Lower leg skin (tissue), 3 donors: Measurements from ENCODE around the gene CYBA.

Source experiments
- POLR2A ChIP-seq, 2 donors: fragments of 450-650 bp; IDR thresholded peaks; one replicate each; pipeline ENCODE4 v1.6.1; 2016 to 2017; ENCODE audit warnings: antibody characterized with exemption in 2 of 2, mild to moderate bottlenecking in 1 of 2, moderate library complexity in 1 of 2
- TF ChIP-seq, protein P1 (sequence below), 3 donors: fragments of 450-650 bp; IDR thresholded peaks; one replicate each; pipeline ENCODE4 v1.5.1; 2016; ENCODE audit warnings: antibody characterized with exemption in 3 of 3, mild to moderate bottlenecking in 3 of 3, moderate library complexity in 2 of 3

DNA sequence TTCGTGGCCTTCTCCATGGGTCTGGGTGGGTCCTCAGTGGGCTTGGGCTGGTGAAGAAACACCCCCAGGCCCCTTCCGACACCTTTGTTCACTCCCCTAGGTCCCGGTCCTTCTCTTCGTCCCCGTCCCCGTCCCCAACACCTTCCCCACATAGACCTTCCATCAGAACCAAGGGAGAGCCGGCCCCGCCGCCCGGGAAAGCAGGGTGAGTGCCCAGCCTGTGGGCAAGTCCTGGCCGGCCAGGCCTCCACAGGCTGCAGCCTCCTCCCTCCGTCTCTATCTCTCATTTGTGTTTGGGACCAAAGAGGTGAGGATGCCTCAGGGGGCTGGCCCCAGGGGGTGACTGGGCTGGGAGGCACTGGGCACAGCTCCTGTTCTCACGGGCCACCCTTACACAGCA, 27.0 kb downstream of the CYBA start:
- no peak for TF ChIP-seq POLR2A (IDR thresholded peaks at IDR 0.05)
- TF ChIP-seq, protein P1, sequence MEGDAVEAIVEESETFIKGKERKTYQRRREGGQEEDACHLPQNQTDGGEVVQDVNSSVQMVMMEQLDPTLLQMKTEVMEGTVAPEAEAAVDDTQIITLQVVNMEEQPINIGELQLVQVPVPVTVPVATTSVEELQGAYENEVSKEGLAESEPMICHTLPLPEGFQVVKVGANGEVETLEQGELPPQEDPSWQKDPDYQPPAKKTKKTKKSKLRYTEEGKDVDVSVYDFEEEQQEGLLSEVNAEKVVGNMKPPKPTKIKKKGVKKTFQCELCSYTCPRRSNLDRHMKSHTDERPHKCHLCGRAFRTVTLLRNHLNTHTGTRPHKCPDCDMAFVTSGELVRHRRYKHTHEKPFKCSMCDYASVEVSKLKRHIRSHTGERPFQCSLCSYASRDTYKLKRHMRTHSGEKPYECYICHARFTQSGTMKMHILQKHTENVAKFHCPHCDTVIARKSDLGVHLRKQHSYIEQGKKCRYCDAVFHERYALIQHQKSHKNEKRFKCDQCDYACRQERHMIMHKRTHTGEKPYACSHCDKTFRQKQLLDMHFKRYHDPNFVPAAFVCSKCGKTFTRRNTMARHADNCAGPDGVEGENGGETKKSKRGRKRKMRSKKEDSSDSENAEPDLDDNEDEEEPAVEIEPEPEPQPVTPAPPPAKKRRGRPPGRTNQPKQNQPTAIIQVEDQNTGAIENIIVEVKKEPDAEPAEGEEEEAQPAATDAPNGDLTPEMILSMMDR (IDR thresholded peaks at IDR 0.05): no peak
